ENCODE measurements around the gene TMEM132E.

DNA sequence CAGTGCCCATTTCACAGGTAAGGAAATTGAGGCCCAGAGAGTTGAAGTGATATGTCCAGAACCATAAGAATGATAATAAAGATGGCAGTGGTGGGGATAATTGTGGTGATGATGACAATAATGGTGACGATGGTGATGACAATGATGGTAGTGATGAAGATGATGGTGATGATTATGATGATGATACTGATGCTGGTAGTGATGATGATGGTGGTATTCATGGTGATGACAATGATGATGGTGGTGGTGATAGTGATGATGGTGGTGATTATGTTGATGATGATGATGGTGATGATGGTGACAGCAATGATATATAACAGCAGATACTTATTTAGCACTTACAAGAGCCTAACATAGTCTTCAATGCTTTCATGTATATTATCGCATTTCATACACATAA is 18.1 kb upstream of the TMEM132E start:
- TF ChIP-seq, protein P1, sequence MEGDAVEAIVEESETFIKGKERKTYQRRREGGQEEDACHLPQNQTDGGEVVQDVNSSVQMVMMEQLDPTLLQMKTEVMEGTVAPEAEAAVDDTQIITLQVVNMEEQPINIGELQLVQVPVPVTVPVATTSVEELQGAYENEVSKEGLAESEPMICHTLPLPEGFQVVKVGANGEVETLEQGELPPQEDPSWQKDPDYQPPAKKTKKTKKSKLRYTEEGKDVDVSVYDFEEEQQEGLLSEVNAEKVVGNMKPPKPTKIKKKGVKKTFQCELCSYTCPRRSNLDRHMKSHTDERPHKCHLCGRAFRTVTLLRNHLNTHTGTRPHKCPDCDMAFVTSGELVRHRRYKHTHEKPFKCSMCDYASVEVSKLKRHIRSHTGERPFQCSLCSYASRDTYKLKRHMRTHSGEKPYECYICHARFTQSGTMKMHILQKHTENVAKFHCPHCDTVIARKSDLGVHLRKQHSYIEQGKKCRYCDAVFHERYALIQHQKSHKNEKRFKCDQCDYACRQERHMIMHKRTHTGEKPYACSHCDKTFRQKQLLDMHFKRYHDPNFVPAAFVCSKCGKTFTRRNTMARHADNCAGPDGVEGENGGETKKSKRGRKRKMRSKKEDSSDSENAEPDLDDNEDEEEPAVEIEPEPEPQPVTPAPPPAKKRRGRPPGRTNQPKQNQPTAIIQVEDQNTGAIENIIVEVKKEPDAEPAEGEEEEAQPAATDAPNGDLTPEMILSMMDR (IDR thresholded peaks at IDR 0.05) = no peak
- no peak for TF ChIP-seq EP300 (IDR thresholded peaks at IDR 0.05)
- TF ChIP-seq POLR2A (IDR thresholded peaks at IDR 0.05) = no peak
- TF ChIP-seq POLR2AphosphoS5 (IDR thresholded peaks at IDR 0.05) = no peak
